DND-41 (cell line): ENCODE data around the gene SOD3.

Experiments used
- EZH2 ChIP-seq: IDR thresholded peaks from 3 replicates; pipeline ENCODE4 v1.6.1; 2012; ENCODE audit warnings: borderline replicate concordance, low read depth, mild to moderate bottlenecking, moderate library complexity, low read length, inconsistent platforms; ENCODE audit not compliant: severe bottlenecking
- TF ChIP-seq, protein P1 (sequence below): IDR thresholded peaks from 2 replicates; pipeline ENCODE4 v1.5.1; 2012; ENCODE audit warnings: borderline replicate concordance, low read length, moderate library complexity, mild to moderate bottlenecking; ENCODE audit not compliant: poor library complexity, severe bottlenecking; ENCODE audit errors: extremely low read depth

DNA sequence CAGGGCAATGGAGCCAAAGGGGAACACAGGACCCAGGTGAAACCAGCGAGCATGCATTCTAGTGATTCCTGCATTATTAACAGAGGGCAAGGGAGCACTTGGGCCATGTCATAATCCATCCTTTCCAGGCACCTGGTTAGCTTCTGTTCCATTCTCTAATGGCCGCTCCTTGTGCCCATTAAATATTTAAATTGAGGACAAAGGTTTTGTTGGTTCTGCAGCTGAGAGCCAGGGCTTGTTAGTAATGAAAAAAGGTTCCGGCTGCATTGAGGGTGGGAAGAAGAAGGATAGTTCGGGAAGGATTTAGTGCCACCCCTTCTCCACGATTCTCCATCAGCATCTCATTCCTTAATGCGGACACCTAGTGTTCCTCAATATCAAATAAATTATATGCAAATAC, 13.6 kb downstream of the SOD3 start:
- TF ChIP-seq, protein P1, sequence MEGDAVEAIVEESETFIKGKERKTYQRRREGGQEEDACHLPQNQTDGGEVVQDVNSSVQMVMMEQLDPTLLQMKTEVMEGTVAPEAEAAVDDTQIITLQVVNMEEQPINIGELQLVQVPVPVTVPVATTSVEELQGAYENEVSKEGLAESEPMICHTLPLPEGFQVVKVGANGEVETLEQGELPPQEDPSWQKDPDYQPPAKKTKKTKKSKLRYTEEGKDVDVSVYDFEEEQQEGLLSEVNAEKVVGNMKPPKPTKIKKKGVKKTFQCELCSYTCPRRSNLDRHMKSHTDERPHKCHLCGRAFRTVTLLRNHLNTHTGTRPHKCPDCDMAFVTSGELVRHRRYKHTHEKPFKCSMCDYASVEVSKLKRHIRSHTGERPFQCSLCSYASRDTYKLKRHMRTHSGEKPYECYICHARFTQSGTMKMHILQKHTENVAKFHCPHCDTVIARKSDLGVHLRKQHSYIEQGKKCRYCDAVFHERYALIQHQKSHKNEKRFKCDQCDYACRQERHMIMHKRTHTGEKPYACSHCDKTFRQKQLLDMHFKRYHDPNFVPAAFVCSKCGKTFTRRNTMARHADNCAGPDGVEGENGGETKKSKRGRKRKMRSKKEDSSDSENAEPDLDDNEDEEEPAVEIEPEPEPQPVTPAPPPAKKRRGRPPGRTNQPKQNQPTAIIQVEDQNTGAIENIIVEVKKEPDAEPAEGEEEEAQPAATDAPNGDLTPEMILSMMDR = no peak
- no peak for TF ChIP-seq EZH2
